Nucleus accumbens (tissue), 56 donors: ENCODE results near the gene ANK2.

Experiments used
- DNase-seq, 56 donors: peaks; one replicate each; lab custom pipeline; 2025; lab: John Stamatoyannopoulos, UW

Gene ANK2

DNA sequence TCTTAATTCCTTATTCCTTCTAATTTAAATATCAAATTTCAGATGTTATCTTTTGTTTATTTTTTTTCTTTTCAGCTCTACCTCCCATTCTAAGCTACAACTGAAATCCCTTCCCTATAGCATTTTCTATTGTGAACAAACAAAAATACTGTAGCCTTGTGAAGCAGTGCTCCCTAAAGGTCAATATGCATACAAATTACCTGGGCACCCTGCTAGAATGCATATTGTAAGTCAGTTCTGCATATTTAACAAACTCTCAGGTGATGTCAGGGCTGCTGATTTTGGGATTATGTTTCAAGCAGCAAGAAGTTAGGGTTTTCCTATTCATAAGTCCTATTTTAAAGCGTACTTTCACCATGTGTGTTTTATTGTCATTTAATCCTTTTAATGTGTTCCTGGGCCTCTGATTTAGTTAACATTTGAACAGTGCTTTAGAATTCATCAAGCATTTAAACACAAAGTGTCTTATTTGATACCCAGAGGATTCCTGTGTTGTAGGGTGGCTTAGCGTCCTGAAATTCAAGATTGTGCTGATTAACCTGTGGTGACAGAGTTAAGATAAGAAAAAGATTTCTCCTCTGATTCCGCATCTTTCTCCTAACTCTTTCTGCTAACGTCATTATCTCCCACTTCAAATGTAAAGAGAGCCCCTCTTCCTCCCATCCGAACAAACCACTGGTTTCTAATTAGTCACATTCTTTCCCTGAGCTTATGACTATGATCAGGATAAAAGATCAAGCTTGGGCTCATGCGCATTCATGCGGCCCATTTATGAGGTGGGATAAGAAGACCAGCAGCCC lies 221.3 kb downstream of the ANK2 start:
- DNase-seq = no peak

DNA sequence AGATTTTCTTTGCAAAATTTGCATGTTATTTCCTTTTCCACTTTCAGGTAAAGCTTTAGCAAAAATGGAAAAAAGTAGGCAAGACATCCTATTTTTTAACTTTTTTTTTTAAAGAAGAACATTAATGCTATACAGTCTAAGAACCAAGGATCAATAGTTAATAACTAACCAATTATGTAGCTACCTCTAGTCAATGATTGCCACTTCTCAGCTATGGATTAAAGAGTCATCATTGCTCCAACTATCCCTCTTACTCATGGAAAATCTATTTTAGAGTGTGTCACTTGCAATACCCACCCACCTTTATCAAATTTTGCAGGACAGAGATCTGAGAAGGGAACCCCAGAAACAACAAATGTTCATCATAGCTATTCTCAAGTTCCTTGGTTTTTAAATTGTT lies 223.1 kb downstream of the ANK2 start:
- DNase-seq = no peak

DNA sequence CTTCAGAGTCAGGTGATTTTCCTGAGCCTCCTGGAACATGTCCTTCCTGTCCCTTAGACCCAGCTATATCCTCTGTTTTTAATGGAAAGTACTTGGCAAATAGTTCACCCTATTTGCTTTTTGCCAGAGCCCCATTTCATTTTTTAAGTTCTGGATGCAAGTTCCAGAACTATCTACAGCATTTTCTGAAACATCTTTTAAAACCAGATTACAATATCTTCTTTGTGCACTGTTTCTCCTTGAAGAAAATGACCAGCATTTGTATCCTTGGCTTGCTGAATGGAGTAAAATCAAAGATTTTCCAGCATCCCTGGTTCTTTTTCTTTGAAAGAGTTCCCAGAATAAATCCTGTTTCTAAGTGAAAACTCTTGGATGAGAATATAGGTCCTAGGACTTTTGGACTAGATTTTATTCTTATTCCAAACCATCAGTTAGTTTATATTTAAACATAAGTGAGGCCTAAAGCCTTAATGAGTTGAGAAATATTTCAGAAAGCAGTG lies 224.3 kb downstream of the ANK2 start:
- peak in 1 of 56 donors; percentile 3 for DNase-seq

DNA sequence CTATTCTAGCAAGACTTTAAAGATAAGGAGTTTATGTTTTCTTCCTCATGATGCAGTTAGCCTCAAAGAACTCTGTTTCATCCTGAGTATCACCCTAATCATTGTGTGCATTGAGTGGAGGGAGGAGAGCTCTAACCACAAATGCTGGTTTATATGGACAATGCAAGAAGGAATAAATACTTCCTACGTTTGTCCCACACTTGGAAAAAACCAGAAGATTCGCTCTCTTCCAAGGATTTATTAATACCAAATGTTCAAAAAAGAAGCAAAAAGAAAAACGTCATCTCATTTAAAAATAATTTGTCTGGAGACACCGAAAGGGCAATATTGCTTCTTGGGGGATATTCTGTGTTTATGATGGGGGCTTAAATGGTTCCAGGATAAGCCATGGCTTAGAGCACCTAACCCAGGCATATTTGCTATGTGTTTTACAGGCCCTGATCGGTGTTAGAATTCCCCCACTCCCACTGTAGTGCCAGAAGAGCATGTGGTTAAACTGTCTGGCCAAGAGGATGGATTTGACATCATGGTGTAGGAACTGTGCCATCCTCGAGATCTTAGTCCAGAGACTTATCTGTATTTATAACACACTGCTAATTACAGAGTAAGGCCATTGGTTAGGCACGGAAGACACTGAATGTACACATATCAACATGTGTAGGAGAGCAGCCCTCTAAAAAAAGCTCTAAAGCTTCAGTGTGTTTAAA lies 227.2 kb downstream of the ANK2 start:
- DNase-seq = peak in 4 of 56 donors; percentile 7 to 27 (median 16)

DNA sequence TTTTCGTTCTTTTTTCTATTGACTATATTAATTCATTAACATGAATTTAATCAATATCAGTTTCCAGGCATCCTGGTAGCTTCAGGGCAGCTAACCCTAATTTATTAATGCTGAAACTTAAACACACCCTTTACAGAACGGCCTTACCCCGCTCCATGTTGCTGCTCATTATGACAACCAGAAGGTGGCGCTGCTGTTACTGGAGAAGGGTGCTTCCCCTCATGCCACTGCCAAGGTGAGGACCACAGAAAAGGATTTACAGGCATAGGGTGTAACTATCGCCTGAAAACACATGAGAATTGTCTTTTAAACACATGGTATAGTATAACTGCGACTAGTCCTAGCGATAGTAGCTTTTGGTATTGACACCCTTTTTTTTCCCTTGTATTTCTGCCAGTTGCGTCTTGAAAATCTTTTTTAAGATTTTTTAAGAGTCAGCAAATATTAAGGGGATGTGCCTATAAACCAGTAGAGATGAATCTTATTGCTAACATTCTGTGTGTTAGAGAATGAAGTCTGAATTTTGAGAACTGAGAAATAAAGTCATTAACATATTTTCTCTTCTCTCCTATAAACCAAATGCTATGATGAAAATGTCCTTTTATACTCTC lies 229.0 kb downstream of the ANK2 start:
- peak in 44 of 56 donors; percentile 4 to 79 (median 35) for DNase-seq

DNA sequence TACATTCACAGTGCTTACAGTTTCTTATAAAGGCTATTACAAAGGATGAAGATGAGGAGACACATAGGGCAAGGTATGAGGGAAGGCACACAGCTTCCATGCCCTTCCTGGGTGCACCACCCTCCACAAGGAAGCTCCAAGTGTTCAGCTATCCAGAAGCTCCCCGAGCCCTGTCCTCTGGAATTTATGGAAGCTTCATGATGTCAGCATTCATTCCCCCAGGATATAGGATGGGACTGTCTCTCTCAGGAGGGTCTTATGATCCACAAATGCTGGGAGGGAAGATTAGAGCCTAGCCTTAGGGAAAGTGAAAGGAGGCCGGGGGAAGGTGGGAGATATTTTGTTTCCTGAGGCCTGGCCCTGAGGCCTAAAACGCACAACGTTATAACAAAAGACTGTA lies 236.0 kb downstream of the ANK2 start:
- DNase-seq = no peak

DNA sequence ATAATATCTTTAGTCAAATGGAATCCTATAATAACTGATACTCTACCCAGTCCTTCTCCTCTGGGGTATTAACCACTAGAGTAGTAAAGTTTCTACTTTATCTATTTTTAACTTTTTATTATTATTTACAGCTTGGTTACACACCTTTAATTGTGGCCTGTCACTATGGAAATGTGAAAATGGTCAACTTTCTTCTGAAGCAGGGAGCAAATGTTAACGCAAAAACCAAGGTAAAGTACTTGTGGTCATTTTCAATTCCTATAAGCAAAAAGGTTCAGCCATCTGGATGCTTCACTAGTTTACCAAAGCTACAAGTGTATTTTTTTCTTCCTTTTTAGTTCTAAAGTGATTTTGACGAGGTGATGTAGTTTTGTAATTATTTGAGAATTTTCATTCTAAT lies 238.8 kb downstream of the ANK2 start:
- DNase-seq = no peak

DNA sequence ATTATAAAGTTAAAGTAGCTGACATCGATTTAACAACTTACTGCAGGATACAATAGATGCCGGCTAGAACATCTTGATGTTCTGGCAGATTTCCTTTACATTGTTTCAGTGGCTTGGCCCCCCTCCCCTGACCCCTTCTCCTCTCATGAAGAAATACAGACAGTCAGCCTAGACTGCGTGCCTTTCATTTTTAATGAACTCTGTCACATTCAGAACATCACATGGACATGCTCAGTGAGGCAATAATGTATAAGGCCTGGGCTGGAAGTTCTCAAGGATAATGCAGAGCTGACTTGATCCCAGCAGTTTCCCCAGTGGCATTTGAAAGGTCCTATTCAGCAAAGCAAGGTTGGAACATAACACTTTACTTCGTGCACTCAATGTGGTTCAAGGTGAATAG lies 239.2 kb downstream of the ANK2 start:
- DNase-seq = no peak

DNA sequence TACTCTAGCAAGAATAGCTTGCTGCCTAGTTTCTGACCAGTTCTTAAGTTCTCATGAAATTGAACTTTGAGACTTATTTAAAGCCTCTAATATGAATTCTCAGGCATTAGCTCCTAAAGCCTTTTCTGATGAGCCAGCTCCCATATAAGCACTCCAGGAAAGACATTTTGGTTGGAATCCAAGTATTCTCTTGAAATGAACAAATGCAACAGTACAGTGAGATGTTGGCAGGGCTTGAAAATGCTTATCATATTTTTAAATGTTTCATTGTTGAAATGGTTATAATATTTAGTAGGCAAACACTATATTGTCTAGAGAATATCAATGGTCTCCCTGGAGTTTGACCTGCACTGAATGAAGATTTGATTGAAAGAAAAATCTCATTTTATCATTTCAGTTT lies 240.3 kb downstream of the ANK2 start:
- no peak for DNase-seq

DNA sequence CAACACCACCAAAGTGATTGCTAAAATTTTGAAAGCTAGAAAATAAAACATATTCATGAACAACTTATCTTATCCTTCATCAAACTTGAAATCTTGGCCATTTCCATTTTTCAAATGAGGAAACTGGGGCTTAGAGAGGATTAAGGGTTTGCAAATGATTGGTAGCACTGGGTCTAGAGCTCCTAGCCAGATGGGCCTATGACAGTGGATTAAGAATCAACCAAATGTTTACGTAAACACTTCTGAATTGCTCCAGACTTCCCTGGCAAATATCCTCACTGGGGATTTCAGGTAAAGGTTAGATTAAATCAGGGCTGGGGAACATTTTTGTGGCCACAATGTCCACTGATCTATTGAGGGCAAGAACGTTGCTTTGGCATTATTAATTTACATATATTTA lies 241.2 kb downstream of the ANK2 start:
- DNase-seq = no peak

DNA sequence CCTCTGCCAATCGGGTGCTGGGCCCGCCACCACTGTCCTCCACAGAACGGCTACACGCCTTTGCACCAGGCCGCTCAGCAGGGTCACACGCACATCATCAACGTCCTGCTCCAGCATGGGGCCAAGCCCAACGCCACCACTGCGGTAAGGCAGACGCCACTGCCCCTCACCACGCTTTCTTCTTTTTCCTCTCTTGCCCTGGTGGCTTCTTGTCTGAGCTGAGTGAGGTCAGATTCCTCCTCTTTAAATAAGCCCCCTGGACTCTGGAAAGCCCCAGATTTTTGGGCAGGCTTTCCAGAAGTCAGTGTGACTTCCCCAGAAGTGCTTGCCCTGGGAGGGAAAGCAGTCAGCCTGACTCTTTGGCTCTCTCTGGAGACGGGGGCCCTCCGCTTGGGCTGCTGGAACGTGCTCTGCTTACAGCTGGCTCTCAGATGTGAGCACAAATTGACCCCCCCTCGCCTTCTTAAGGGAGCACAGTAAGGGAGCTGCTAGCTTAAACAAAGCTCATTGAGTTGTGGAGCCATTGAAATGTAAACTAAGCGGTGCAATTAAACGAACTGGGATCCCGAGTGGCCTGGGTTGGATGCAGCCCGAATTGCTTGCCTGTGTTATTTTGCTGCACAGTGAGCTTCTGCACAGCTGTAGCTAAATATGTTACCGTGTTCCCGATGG lies 243.1 kb downstream of the ANK2 start:
- peak; percentile 5 to 84 (median 56) for DNase-seq

DNA sequence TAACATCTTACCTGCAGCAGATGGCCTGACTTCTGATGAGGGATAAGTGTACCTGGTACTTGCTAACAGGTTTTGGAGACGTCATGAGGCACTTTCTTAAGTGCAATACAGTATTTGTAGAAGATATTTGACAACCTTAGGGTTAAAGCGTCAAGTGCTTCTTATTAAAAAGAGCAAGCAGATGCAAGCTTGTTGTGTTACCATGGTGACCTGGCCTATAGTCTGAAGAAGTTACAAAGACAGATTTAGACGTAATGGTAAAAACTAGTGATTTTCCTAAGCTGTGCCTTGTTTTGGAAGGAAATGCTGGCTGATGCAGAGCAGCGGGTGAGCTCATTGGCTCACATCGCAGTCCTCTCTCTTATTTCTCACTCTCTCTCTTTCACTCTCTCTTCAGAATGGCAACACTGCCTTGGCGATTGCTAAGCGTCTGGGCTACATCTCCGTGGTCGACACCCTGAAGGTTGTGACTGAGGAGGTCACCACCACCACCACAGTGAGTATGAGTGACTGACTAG lies 243.6 kb downstream of the ANK2 start:
- peak in 24 of 56 donors; percentile 2 to 62 (median 26) for DNase-seq

DNA sequence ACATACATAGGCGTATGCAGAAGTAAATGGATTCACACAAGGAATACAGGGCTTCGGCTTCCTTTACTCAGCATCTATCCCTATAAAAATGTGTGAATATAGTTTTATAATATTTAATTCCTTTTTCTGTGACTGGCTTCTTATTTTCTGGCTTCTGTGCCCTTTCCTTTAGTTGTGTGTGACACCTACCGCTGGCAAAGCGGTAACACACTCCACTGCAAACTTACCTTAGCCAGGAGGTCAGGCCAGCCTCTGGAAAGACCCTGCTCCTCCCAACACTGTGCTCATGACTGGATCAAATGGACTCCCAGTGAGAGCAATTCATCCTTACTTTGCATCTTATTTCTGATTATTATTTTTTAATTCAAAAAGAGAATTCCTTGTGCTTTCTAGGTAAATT lies 244.2 kb downstream of the ANK2 start:
- peak in 4 of 56 donors; percentile 1 to 14 (median 8) for DNase-seq

DNA sequence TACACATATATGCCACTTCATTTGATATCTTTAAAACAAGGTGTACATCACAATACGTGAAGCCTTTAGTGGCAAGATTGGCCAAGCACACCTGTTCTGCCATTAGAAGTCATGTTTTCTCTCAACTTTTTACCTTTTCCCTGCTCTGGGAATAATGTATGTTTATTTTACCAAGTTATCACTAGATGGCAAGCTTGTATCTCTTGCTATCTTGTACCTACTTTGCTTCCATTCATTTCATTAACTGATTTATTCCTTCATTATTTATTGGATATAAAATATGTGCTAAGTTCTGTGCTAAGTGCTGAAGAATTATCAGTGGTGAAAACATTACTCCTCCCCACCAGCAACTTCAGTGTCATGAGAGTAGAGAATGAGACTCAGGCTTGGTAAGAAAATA lies 245.5 kb downstream of the ANK2 start:
- no peak for DNase-seq

DNA sequence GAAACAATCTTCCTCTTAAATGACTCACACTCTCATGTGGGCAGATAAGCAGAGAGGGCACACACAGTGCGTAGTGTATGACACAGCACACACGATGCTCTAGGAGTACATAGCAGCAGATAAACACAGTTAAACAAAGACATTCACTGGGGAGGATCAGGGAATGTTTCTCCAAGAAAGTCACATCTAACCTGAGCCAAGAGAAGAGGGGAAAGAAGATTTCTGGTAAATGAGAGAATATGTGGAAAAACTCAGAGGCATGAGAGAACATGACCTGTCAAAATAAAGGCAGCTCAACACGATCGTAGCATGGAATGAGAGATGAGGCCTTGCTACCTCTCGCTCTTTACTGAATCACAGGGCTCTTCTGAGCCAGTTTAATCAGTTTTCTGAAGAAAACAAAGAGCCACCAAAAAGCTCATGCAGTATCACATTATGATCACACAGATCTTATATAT lies 251.0 kb downstream of the ANK2 start:
- peak in 10 of 56 donors; percentile 3 to 49 (median 17) for DNase-seq

DNA sequence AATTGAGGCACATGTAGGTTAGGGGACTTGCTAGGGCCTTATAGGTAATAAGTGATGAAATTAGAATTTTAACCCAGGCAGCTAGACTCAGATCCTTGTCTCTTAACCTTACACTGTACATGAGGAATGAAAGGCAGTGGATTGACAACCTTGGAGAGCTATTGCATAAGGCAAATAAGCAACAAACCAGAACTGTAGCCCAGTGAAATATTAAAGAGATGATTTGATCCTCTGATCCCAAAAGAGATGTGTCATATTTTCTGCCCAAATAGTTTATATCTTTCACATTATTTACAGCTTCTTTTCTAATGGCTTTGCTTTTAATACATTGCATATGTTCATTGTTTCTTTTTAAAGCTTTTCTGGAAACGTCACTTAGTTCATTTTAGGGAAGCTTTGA lies 252.6 kb downstream of the ANK2 start:
- no peak for DNase-seq

DNA sequence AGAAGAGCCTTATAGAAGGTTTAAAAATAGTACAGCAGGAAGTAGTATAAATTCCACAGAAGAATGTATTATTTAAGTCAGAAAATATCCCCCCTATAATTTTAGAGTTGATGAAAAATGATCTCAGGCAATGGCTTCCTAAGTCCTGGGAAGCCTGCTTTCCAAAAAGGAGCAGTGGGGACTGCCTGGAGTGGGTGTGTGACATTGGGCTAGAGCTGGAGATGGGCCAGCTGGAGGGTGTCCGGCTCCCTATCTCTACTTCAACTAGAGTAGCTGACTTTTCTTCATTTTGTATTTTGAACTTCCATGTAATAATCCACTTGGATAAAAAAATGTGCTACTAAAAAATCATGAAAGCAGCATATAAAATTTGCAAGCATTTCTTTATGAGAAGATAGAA lies 253.9 kb downstream of the ANK2 start:
- no peak for DNase-seq

DNA sequence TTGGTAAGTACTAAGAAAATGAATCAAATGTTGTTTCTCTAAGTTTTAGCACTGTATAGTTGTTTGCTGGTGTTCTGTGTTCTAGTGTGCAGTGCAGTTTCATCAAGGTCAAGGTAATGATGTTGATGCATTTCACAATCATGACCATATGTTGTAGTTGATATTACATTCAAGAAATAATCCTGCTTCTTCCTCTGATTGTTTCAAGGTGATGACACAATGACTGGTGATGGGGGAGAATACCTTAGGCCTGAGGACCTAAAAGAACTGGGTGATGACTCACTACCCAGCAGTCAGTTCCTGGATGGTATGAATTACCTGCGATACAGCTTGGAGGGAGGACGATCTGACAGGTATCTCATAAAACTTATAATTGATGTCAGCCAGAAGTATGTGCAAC lies 261.6 kb downstream of the ANK2 start:
- DNase-seq = no peak

DNA sequence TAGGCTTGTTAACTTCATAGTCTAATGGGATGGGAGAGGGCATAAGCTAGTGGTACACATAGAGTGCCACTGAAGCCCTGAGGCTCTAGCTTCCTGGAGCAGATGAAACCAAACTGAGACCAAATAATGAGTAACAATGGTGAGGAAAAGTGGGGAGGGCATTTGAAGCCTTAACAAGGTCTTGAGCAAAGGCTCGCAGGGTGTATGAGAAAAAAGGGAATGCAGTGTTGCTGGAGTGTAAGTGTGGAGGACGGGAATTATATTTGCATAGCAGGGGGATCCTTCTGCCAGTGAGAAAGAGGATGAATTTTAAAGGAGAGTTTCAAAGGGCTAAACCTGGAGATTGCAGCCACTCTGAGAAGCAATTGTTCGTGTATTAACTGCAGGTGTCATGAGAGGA lies 263.1 kb downstream of the ANK2 start:
- no peak for DNase-seq

DNA sequence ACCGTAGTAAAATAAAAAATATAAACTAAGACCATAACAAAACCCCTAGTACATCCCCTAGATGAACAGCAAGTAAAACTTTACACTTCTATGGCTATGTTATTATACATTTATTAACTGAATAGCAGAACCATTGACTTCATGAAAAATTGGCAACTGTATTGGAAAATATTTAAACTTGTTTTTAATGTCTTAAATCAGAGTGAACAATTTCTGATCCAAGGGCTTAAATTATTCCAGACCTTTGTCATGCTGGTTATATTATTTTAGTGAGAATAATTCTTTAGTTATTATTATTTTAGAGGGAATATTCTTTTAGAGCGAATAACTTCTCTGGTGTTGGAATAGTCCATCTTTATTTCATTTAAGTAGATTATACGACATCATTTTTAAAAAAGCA lies 265.0 kb downstream of the ANK2 start:
- DNase-seq = no peak
